Right ventricle myocardium inferior (tissue), 1 donor: ENCODE data around the gene C1orf216. TPM values are rescaled to one million over a fixed set of nuclear protein-coding genes. Genes with fewer than 3 reads are reported as not detected.
A peak's percentile ranks its signal among the peaks of the same experiment; 100 is the strongest.
"Not testable (repeated sequence)": the region's sequence is repeated elsewhere in the genome, so short reads cannot be mapped to it uniquely, and the experiment has no call there.

ENCODE experiments used
- ATAC-seq: fragments of 200-7000 bp; cut with Tn5 transposase; one replicate; pipeline ENCODE4 v1.9.1; 2020; ENCODE audit warnings: mild to moderate bottlenecking, moderate library complexity
- DNase-seq: peaks from one replicate; pipeline ENCODE4 v3.0.0; 2021; ENCODE audit errors: missing footprints
- intact Hi-C: fragments of 100-400 bp; cut with DNase I; formaldehyde crosslinking; loops from one replicate; pipeline ENCODE4 v1.11.0; 2022
- long read RNA-seq: library from polyadenylated mRNA; unstranded; transcript quantifications from one replicate; pipeline ENCODE4 v2.0.0, GENCODE V29; 2021
- total RNA-seq: library from RNA; stranded (reverse); fragmentation: NEBNext Ultra II Directional; extraction: Animal tissue kit (Norgen Biotek cat#: 25700); gene quantifications from one replicate; pipeline ENCODE4 v1.2.1, GENCODE V29; 2021
- donor health status: DM: no; HTN: yes; CAD: no; lungs with severe emphysema.

Gene C1orf216
- total RNA-seq, result 9.8 TPM
- long read RNA-seq, transcript C1orf216-201 (2 exons, 3,218 nt), result major isoform, 22 of 26 reads
- long read RNA-seq, partial matches to known transcripts, result 0 of 26 reads
- long read RNA-seq, other reads (novel, unspliced or antisense), result 4 of 26 reads

- peak; percentile 80 for DNase-seq
- peak; percentile 95 for ATAC-seq
- intact Hi-C loops, result loop anchor here (5.0 kb wide), 1 partner anchor 76 kb away; the partner anchor contains the start of gene PSMB2
Measured at GRCh38 chr1:35718492-35719336, at the start of gene C1orf216. C1orf216 (minus strand) TSS chr1:35718884; CDS start chr1:35716321, 2,563 bp downstream.

- DNase-seq (no peak), ATAC-seq (no peak)
- intact Hi-C loops, result no loop called here
Measured at GRCh38 chr1:35764283-35764682, 45.6 kb upstream of the C1orf216 start.

GRCh38 chr1:35763201-35763600 lies 44.5 kb upstream of the C1orf216 start:
- DNase-seq (no peak), ATAC-seq (no peak)
- intact Hi-C loops, result no loop called here

- DNase-seq, result no peak
- intact Hi-C loops, result no loop called here
Measured at GRCh38 chr1:35762141-35762540, 43.5 kb upstream of the C1orf216 start.

GRCh38 chr1:35756064-35756463 lies 37.4 kb upstream of the C1orf216 start:
- no peak for ATAC-seq
- no peak for DNase-seq
- intact Hi-C loops, result no loop called here

More at GRCh38 chr1:35762141-35762540, 43.5 kb upstream of the C1orf216 start:
- ATAC-seq, result no peak

GRCh38 chr1:35753626-35754260 lies 35.1 kb upstream of the C1orf216 start:
- intact Hi-C loops, result no loop called here
- no peak for ATAC-seq
- no peak for DNase-seq

- ATAC-seq (no peak), DNase-seq (no peak)
Measured at GRCh38 chr1:35748326-35748725, 29.6 kb upstream of the C1orf216 start.

GRCh38 chr1:35745124-35745730 lies 26.5 kb upstream of the C1orf216 start:
- intact Hi-C loops, result no loop called here
- DNase-seq (no peak), ATAC-seq (no peak)

More at GRCh38 chr1:35748326-35748725, 29.6 kb upstream of the C1orf216 start:
- intact Hi-C loops, result no loop called here

GRCh38 chr1:35737120-35737519 lies 18.4 kb upstream of the C1orf216 start:
- DNase-seq, result no peak
- ATAC-seq, result no peak
- intact Hi-C loops, result no loop called here

GRCh38 chr1:35727434-35728040 lies 8.9 kb upstream of the C1orf216 start:
- intact Hi-C loops, result loop anchor here (2.0 to 5.0 kb wide), 2 partner anchors 159 to 275 kb away; no protein-coding TSS in a partner anchor
- DNase-seq (no peak), ATAC-seq (no peak)

GRCh38 chr1:35726450-35727433 lies 8.1 kb upstream of the C1orf216 start:
- intact Hi-C loops, result loop anchor here (2.0 to 5.0 kb wide), 2 partner anchors 158 to 274 kb away; no protein-coding TSS in a partner anchor
- no peak for DNase-seq
- ATAC-seq, result peak; percentile 62

GRCh38 chr1:35725596-35725995 lies 6.9 kb upstream of the C1orf216 start:
- ATAC-seq (no peak), DNase-seq (no peak)
- intact Hi-C loops, result loop anchor here (5.0 kb wide), 1 partner anchor 273 kb away; no protein-coding TSS in a partner anchor

GRCh38 chr1:35717911-35718476 lies 690 bp downstream of the C1orf216 start:
- ATAC-seq (peak; percentile 56), DNase-seq (peak; percentile 72)
- intact Hi-C loops, result loop anchor here (5.0 kb wide), 1 partner anchor 76 kb away; the partner anchor contains the start of gene PSMB2

- DNase-seq, result peak; percentile 85
- intact Hi-C loops, result loop anchor here (5.0 kb wide), 1 partner anchor 73 kb away; the partner anchor contains the start of gene PSMB2
- peak; percentile 46 for ATAC-seq
Measured at GRCh38 chr1:35715568-35716002, 3.1 kb downstream of the C1orf216 start.

- no peak for ATAC-seq
- intact Hi-C loops, result loop anchor here (5.0 kb wide), 1 partner anchor 73 kb away; the partner anchor contains the start of gene PSMB2
- DNase-seq, result no peak
Measured at GRCh38 chr1:35714921-35715567, 3.6 kb downstream of the C1orf216 start.

GRCh38 chr1:35711098-35711497 lies 7.6 kb downstream of the C1orf216 start:
- ATAC-seq, DNase-seq, intact Hi-C loops: not testable (repeated sequence)
